HG03108 (cell line): ENCODE results near the gene ACSS3.
"Not testable (repeated sequence)": the region's sequence is repeated elsewhere in the genome, so short reads cannot be mapped to it uniquely, and the experiment has no call there.

ENCODE experiments used
- ATAC-seq: cut with Tn5 transposase; IDR thresholded peaks from one replicate; pipeline ENCODE4 v1.9.1; 2021; ENCODE audit warnings: moderate library complexity; ENCODE audit not compliant: unreplicated experiment

ACSS3 gene, protein sequence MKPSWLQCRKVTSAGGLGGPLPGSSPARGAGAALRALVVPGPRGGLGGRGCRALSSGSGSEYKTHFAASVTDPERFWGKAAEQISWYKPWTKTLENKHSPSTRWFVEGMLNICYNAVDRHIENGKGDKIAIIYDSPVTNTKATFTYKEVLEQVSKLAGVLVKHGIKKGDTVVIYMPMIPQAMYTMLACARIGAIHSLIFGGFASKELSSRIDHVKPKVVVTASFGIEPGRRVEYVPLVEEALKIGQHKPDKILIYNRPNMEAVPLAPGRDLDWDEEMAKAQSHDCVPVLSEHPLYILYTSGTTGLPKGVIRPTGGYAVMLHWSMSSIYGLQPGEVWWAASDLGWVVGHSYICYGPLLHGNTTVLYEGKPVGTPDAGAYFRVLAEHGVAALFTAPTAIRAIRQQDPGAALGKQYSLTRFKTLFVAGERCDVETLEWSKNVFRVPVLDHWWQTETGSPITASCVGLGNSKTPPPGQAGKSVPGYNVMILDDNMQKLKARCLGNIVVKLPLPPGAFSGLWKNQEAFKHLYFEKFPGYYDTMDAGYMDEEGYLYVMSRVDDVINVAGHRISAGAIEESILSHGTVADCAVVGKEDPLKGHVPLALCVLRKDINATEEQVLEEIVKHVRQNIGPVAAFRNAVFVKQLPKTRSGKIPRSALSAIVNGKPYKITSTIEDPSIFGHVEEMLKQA

DNA sequence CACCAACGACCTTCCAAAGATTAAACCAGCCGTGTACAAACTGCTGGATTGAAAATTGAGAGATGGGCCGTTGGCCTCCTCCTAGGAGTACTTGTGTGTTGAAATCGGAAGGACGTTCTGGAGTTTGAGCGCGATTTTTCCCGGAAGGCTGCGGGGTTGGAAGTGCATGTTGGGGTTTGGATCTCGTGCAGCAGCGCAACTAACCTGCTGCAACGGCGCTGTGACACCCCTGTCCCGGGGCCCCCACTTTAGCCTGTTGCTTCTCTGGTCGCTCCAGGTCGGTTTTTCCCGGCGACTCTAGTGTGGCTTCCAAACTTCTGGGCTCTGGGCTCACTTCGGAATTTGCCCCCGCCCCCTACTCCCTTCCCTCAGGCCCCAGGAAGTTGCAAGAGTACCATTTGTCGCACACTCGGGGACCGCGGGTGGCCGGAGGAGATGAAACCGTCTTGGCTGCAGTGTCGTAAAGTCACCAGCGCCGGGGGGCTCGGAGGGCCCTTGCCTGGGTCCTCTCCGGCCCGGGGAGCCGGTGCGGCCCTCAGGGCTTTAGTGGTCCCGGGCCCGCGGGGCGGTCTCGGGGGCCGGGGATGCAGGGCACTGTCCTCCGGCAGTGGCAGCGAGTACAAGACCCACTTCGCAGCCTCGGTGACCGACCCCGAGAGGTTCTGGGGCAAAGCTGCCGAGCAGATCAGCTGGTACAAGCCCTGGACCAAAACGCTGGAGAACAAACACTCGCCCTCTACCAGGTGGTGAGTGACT, at the start of gene ACSS3:
ACSS3 (plus strand) TSS at position 394 of the 756 bp plus-strand sequence; CDS start at position 436, 42 bp downstream.
- ATAC-seq, result no peak

- ATAC-seq, result no peak
Observed at GRCh38 chr12:81034926-81035325, 43.0 kb upstream of the ACSS3 start.

DNA sequence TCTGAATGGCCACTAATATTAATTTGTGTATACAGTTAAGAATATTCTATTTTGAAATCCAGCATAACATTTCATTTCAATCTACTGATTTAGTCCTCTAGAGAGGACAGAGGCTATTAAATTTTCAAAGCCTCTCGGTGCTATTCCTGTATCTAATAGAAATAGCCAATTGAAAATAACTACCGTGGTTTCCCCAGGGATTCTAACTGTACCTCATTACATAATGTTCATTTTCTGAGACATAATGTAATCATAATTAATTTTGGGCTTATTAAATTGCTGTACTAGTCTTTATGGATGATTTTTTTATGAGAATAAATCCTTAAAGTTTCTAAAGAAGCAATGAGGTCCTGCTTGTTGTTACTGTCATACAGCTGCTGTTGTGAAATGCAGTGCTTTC, 38.6 kb upstream of the ACSS3 start:
- ATAC-seq, result no peak

DNA sequence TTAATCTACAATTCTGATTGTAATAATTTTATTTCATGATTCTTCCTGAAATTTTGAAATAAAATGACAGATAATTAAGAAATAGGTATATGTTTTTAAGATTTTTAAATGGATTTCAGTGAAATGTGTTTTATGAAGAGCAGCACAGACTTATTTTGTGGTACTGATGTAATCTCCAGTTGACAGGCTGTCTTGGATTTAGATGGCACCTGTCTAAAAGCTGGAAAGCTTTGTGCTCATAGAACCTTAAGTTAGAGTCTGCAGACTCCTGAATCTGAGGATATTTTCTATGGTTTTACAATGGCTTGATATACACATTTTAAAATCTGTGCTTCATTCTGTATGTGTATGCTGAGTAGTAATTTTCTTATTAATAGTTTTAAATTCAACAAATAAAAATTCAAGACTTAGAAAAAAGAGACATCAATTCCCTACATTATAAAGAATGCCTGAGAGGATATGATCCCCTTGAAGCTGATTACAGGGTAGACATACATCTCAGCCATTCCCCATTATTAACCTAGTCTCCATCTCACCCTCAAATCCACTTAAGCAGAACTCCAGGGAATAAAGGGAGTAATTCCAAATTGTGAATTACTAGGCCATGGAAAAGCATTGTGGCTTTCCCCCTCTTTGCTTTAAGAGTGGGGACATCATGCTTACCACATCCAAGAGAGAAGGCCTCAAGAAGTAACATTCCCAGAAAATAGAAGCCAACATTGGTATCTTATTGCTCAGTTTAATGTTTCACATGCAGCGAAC, 33.7 kb upstream of the ACSS3 start:
- ATAC-seq, result no peak

DNA sequence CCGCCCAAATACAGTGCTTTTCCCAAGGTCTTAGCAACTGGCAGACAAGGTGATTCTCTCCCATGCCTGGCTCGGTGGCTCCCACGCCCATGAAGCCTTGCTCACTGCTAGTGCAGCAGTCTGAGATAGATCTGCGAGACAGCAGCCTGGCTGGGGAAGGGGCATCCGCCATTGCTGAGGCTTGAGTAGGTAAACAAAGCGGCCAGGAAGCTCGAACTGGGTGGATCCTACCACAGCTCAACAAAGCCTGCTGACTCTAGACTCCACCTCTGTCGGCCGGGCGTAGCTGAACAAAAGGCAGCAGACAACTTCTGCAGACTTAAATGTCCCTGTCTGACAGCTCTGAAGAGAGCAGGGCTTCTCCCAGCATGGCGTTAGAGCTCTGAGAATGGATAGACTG, 12.9 kb upstream of the ACSS3 start:
- not testable (repeated sequence) for ATAC-seq

DNA sequence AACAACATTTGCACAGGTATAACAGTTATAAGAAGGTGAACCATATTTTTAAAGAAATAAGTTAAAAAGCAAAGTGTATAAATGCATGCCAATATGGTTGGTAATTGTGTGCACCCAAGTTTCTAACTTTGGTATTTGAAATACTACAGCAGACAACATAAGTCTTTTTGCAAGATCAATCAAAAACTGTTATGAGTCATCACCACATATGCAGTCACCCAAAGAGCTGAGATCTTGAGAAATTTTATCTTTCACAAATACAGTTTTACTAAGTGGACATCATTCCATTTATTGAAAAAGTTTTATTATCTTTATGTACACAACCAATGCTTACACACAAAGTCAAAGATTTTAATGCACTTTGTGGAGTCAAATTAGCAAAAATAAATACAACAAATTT, 7.0 kb upstream of the ACSS3 start:
- no peak for ATAC-seq

- ATAC-seq, result no peak
Observed at GRCh38 chr12:81075539-81075938, 2.3 kb upstream of the ACSS3 start.

DNA sequence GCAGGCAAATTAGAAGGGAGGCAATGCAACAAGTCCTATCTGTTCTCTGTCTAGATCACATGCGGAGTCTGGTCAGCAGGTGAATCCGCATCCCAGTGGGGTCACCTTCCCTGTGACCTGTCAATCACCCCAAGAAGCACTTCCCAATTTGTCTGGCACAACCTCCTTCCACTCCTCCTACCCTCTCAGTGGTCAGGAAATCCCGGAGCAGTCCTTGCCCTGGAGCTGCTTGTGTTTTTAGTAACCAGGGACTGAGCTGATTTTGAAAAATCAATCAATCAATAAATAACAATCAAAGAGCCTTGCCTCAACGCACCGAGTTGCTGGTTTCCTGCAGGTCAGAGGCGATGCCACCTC, 572 bp upstream of the ACSS3 start:
- ATAC-seq, result no peak

GRCh38 chr12:81078469-81079196, 754 bp downstream of the ACSS3 start:
- ATAC-seq, result no peak

- no peak for ATAC-seq
Observed at GRCh38 chr12:81079280-81080076, 1.6 kb downstream of the ACSS3 start.

GRCh38 chr12:81080431-81080983, 2.6 kb downstream of the ACSS3 start:
- no peak for ATAC-seq

DNA sequence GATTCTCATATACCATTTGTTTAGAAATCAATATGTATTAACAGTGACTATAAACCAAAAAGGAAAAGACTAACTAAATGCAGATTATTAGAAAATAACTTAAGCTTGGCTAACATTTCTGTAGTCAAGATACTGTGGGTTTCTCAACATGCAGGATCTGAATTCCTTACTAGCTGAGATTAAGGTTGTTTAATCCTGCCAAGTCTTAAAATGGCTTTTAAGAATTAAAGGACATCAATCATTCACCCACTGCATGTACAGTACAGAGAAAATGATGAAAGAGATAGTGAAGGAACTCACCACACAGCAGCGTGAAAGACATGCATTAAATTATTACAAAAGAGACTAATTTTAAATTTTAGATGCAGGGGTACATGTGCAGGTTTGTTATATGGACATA, 3.8 kb downstream of the ACSS3 start:
- ATAC-seq, result no peak

DNA sequence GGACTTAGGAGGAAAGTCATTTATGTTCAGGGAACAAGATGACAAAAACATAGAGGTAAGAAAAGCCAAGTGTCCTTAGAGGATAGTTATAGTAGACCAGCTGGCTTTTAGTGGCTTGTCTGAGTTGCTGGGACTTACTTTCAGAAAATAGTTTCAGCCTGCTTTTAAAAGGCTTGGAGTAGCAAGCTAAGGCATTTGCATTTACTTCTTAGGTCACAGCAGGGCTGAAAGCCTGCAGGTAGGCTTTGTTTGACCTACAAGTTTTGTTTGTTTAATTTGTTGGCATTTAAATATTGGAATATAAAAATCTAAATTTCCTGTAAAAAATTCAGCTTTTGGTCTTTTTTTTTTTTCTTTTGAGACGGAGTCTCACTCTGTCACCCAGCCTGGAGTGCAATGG, 5.1 kb downstream of the ACSS3 start:
- no peak for ATAC-seq

DNA sequence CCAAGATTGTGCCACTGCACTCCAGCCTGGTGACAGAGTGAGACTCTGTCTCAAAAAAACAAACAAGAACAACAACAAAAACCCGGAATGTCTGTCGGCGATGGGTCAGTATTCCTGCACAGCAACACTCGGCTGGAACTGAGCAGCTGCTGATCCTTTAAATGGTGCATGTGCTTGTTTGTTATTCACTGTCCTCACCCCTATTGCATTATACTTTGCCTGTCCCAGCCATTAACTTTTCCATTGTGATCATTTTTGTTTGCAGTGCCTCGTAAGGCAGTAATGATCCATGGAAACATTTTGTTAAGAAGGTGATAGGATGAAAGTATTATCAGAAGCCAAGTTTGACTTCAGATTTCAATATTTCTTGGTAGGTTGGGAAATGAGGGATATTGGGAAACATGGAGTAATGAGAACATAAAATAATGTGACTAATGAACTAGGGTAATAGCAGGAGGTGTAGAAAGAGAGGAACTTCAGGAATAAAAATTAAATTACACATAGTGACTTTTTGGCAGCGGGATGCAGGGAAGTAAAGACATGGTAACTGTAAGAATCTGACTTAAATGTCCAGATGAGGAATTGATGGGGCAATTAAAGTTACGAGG, 6.1 kb downstream of the ACSS3 start:
- ATAC-seq, result no peak

GRCh38 chr12:81084811-81085350, 7.0 kb downstream of the ACSS3 start:
- ATAC-seq, result no peak

GRCh38 chr12:81085832-81086231, 8.0 kb downstream of the ACSS3 start:
- no peak for ATAC-seq

DNA sequence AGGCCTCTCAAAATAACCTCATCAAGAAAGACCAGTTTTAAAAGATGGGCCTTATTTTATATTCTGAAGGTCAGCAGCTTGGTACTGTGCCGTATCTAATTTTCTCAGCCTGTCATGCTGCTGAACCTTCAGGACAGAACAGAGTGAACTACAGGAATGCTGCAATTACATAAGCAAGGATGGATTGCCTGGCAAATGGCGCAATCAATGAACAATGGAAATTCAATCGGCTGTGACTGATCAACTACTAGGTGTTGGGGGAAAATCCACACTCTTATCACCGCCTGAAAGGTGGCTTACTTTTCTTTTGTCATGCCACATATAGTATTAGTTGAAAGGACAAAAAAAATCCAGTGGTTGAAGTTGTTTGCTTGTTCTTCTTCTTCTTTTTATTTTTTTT, 8.5 kb downstream of the ACSS3 start:
- ATAC-seq, result no peak

- ATAC-seq, result no peak
Observed at GRCh38 chr12:81088221-81088620, 10.3 kb downstream of the ACSS3 start.

DNA sequence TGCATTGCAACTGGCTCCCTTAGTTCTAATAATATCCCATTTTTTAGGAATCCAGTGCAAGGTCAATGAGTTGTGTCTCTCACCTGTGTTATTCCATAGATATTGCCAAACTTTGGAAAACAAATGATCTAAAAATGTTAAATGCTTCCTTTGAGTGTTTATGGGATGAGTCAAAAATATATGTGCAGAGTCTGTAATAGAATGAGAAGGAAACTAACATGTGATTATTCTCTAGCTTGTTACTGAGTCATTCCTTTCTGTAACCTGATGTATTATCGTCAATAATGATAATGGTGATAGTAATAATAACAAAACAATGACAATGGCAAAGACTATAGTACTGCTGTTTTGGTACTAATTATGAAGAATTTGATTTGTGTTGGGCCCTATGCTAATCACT, 11.5 kb downstream of the ACSS3 start:
- ATAC-seq, result no peak
